Mesenchymal stem cell (in vitro differentiated cells and primary cell): ENCODE data around the gene NUP54.
A peak's percentile ranks its signal among the peaks of the same experiment; 100 is the strongest.

Experiments used
- DNase-seq: peaks from one replicate; pipeline ENCODE4 v3.0.0-alpha.2; 2013
- H2AFZ ChIP-seq: one replicate; pipeline ENCODE4 v1.6.1; 2013; ENCODE audit warnings: low read depth, mild to moderate bottlenecking, control low read depth, inconsistent platforms, low read length, moderate library complexity
- H2AK5ac ChIP-seq: 2 replicates; pipeline ENCODE4 v1.6.1; 2013; ENCODE audit warnings: low read length, moderate library complexity, mild to moderate bottlenecking, inconsistent platforms; ENCODE audit not compliant: severe bottlenecking
- H2BK120ac ChIP-seq: one replicate; pipeline ENCODE4 v1.6.1; 2013; ENCODE audit warnings: low read depth, mild to moderate bottlenecking, inconsistent platforms, low read length, moderate library complexity
- H2BK12ac ChIP-seq, 2 experiments: one replicate each; pipeline ENCODE4 v1.6.1; 2013; ENCODE audit warnings: inconsistent platforms in 2 of 2, low read length in 2 of 2, mild to moderate bottlenecking in 2 of 2, moderate library complexity in 2 of 2, control low read depth in 1 of 2
- H2BK15ac ChIP-seq: one replicate; pipeline ENCODE4 v1.6.1; 2013; ENCODE audit warnings: mild to moderate bottlenecking, low read depth, inconsistent platforms; ENCODE audit not compliant: poor library complexity, severe bottlenecking
- H2BK5ac ChIP-seq: 2 replicates; pipeline ENCODE4 v1.6.1; 2013; ENCODE audit warnings: low read depth, mild to moderate bottlenecking, low read length, control low read depth, inconsistent platforms; ENCODE audit not compliant: poor library complexity, severe bottlenecking
- H3K14ac ChIP-seq, 2 experiments: one replicate each; pipeline ENCODE4 v1.6.1; 2013; ENCODE audit warnings: inconsistent platforms in 2 of 2, low read length in 2 of 2, control low read depth in 1 of 2, mild to moderate bottlenecking in 1 of 2, moderate library complexity in 1 of 2
- H3K18ac ChIP-seq, 2 experiments: one replicate each; pipeline ENCODE4 v1.6.1; 2013; ENCODE audit warnings: inconsistent platforms in 2 of 2, low read length in 2 of 2, control low read depth in 1 of 2, low read depth in 1 of 2, mild to moderate bottlenecking in 1 of 2
- H3K23ac ChIP-seq, 2 experiments: one replicate each; pipeline ENCODE4 v1.6.1; 2013; ENCODE audit warnings: inconsistent platforms in 2 of 2, low read length in 2 of 2, mild to moderate bottlenecking in 2 of 2, moderate library complexity in 2 of 2, control low read depth in 1 of 2
- H3K27ac ChIP-seq: 2 replicates; pipeline ENCODE4 v1.5.1; 2013; ENCODE audit warnings: mild to moderate bottlenecking, moderate library complexity, low read length, control low read depth, inconsistent platforms; ENCODE audit not compliant: poor library complexity, severe bottlenecking
- H3K27me3 ChIP-seq, 2 experiments: 2 replicates each; pipeline versions ENCODE4 v1.6.1 to v1.7.0; 2013; ENCODE audit warnings: low read length in 2 of 2, mild to moderate bottlenecking in 2 of 2, moderate library complexity in 2 of 2, control low read depth in 1 of 2, inconsistent platforms in 1 of 2; ENCODE audit not compliant: control insufficient read depth in 1 of 2, insufficient read depth in 1 of 2
- H3K36me3 ChIP-seq, 2 experiments: 2 replicates each; pipeline versions ENCODE4 v1.6.1 to v1.7.0; 2013; ENCODE audit warnings: low read length in 2 of 2, control low read depth in 1 of 2, inconsistent platforms in 1 of 2, low read depth in 1 of 2, mild to moderate bottlenecking in 1 of 2; ENCODE audit not compliant: insufficient read depth in 2 of 2, control insufficient read depth in 1 of 2
- H3K4ac ChIP-seq, 2 experiments: one replicate each; pipeline ENCODE4 v1.6.1; 2013; ENCODE audit warnings: inconsistent platforms in 2 of 2, low read length in 2 of 2, mild to moderate bottlenecking in 2 of 2, moderate library complexity in 2 of 2, control low read depth in 1 of 2, low read depth in 1 of 2
- H3K4me1 ChIP-seq: 2 replicates; pipeline ENCODE4 v1.6.1; 2013; ENCODE audit warnings: low read depth, low read length, control low read depth; ENCODE audit not compliant: control insufficient read depth, insufficient read depth
- H3K4me2 ChIP-seq: 2 replicates; pipeline ENCODE4 v1.6.1; 2013; ENCODE audit warnings: low read length, mild to moderate bottlenecking, inconsistent platforms; ENCODE audit not compliant: poor library complexity, severe bottlenecking
- H3K4me3 ChIP-seq, 2 experiments: 2 replicates each; pipeline versions ENCODE4 v1.5.1 to v1.7.0; 2013; ENCODE audit warnings: low read length in 2 of 2, mild to moderate bottlenecking in 2 of 2, control low read depth in 1 of 2, low read depth in 1 of 2; ENCODE audit not compliant: insufficient read depth in 1 of 2
- H3K79me1 ChIP-seq: replicated peaks from 2 replicates; pipeline ENCODE4 v1.6.1; 2013; ENCODE audit warnings: mild to moderate bottlenecking, control low read depth, low read length, inconsistent platforms; ENCODE audit not compliant: poor library complexity, severe bottlenecking
- H3K9ac ChIP-seq: 2 replicates; pipeline ENCODE4 v1.7.0; 2013; ENCODE audit warnings: mild to moderate bottlenecking, low read length, moderate library complexity
- H3K9me3 ChIP-seq: 2 replicates; pipeline ENCODE4 v1.7.0; 2013; ENCODE audit warnings: mild to moderate bottlenecking, low read length; ENCODE audit not compliant: control insufficient read depth
- H4K8ac ChIP-seq: one replicate; pipeline ENCODE4 v1.6.1; 2013; ENCODE audit warnings: inconsistent platforms, mild to moderate bottlenecking, low read length, moderate library complexity
- H4K91ac ChIP-seq: one replicate; pipeline ENCODE4 v1.6.1; 2013; ENCODE audit warnings: mild to moderate bottlenecking, low read length, inconsistent platforms
- WGBS: methylation state at CpG from one replicate; pipeline ENCODE4 v1.1.7; 2013; ENCODE audit warnings: mixed read lengths; 5-methylcytosine and 5-hydroxymethylcytosine counted together

The NUP54 gene

GRCh38 chr4:76194325-76194724 lies 46.1 kb upstream of the NUP54 start:
- H3K4me3 ChIP-seq, result no peak overlapping the region
- H3K79me1 ChIP-seq, result peaks cover 42% of the 10 kb centered on the region
- no peak overlapping the region for H3K4ac ChIP-seq
- H2BK120ac ChIP-seq, result no peak overlapping the region
- H2BK5ac ChIP-seq, result no peak overlapping the region
- peaks cover 14% of the 10 kb centered on the region for H3K4me1 ChIP-seq
- H3K18ac ChIP-seq, result no peak overlapping the region
- H3K9ac ChIP-seq, result peak overlapping the region; percentile 75
- no peak overlapping the region for H2AK5ac ChIP-seq
- H3K9me3 ChIP-seq, result peaks cover 18% of the 10 kb centered on the region
- H2BK15ac ChIP-seq, result no peak overlapping the region
- H3K27ac ChIP-seq, result no peak overlapping the region
- H3K14ac ChIP-seq, result no peak overlapping the region
- no peak overlapping the region for H4K91ac ChIP-seq
- WGBS, result 36% methylated on average over 1 of the region's 2 CpGs
- H4K8ac ChIP-seq, result no peak overlapping the region
- no peak overlapping the region for H2BK12ac ChIP-seq
- no peak overlapping the region for H2AFZ ChIP-seq
- peak; percentile 94 for DNase-seq
- H3K36me3 ChIP-seq, result peaks cover 21 to 55% of the 10 kb centered on the region in 2 experiments
- no peak overlapping the region for H3K23ac ChIP-seq
- H3K4me2 ChIP-seq, result no peak overlapping the region
- no peaks in the 10 kb centered on the region for H3K27me3 ChIP-seq

DNA sequence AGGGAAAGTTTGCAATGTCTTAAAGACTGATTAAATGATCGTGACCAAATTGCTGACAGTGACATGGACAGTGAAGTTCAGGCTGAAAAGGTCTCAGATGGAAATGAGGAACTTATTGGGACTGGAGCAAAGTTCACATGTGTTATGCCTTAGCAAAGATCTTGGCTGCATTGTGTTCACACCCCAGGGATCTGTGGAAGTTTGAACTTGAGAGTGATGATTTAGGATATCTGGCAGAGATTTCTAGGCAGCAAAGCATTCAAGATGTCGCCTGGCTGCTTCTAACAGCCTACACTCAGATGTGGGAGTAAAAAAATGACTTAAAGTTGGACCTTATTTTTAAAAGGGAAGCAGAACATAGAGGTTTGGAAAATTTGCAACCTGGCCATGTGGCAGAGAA lies 44.0 kb upstream of the NUP54 start:
- no peak overlapping the region for H2BK5ac ChIP-seq
- peaks cover 48% of the 10 kb centered on the region for H3K79me1 ChIP-seq
- no peak overlapping the region for H3K14ac ChIP-seq
- no peak overlapping the region for H3K27ac ChIP-seq
- H3K4me2 ChIP-seq, result no peak overlapping the region
- no peak overlapping the region for H3K9ac ChIP-seq
- H3K27me3 ChIP-seq, result no peaks in the 10 kb centered on the region
- H2BK12ac ChIP-seq, result no peak overlapping the region
- no peak overlapping the region for H2BK15ac ChIP-seq
- no peak overlapping the region for H2AK5ac ChIP-seq
- H3K4ac ChIP-seq, result no peak overlapping the region
- peak overlapping the region in 1 of 2 experiments; percentile 61 for H3K4me3 ChIP-seq
- no peak overlapping the region for H3K18ac ChIP-seq
- H4K91ac ChIP-seq, result no peak overlapping the region
- peaks cover 5% of the 10 kb centered on the region for H3K4me1 ChIP-seq
- no peak overlapping the region for H3K23ac ChIP-seq
- H3K36me3 ChIP-seq, result peaks cover 21 to 68% of the 10 kb centered on the region in 2 experiments
- H2BK120ac ChIP-seq, result no peak overlapping the region
- H3K9me3 ChIP-seq, result peaks cover 18% of the 10 kb centered on the region
- WGBS, result over 99% methylated on average over 2 of the region's 2 CpGs
- H2AFZ ChIP-seq, result no peak overlapping the region
- no peak for DNase-seq
- H4K8ac ChIP-seq, result no peak overlapping the region

DNA sequence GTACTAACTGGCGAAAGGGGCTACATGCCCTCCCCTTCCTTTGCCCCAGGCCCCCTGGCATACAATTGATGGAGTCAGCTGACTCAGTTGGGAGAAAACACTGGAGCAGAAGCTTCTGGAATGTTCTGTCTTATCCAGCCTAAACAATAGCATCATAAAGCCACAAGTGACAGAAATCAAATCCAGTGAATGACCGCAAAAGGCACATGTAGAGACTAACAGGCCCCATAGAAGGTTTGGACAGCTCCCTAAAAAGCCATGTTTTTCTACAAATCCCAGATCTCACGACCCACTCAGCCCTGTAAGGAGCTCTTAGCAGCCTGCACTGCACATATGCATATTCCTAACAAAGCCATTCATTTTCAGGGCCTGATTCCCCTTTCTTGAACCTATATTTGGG lies 40.4 kb upstream of the NUP54 start:
- H3K18ac ChIP-seq, result no peak overlapping the region
- H3K23ac ChIP-seq, result no peak overlapping the region
- no peak overlapping the region for H2AK5ac ChIP-seq
- no peaks in the 10 kb centered on the region for H3K4me1 ChIP-seq
- no peak overlapping the region for H4K8ac ChIP-seq
- no peaks in the 10 kb centered on the region for H3K27me3 ChIP-seq
- H3K9me3 ChIP-seq, result peaks cover 15% of the 10 kb centered on the region
- H3K4ac ChIP-seq, result no peak overlapping the region
- peaks cover 44% of the 10 kb centered on the region for H3K79me1 ChIP-seq
- H2BK5ac ChIP-seq, result no peak overlapping the region
- no peak overlapping the region for H3K9ac ChIP-seq
- 97% methylated on average over 3 of the region's 3 CpGs for WGBS
- H3K4me3 ChIP-seq, result no peak overlapping the region
- no peak overlapping the region for H2AFZ ChIP-seq
- no peak overlapping the region for H3K4me2 ChIP-seq
- H2BK15ac ChIP-seq, result no peak overlapping the region
- peaks cover 18 to 78% of the 10 kb centered on the region in 2 experiments for H3K36me3 ChIP-seq
- H3K14ac ChIP-seq, result no peak overlapping the region
- H2BK12ac ChIP-seq, result no peak overlapping the region
- no peak overlapping the region for H2BK120ac ChIP-seq
- DNase-seq, result no peak
- H4K91ac ChIP-seq, result no peak overlapping the region
- no peak overlapping the region for H3K27ac ChIP-seq

- H3K27ac ChIP-seq, result no peak overlapping the region
- no peak overlapping the region for H3K4ac ChIP-seq
- no peak overlapping the region for H3K4me3 ChIP-seq
- no peak overlapping the region for H3K18ac ChIP-seq
- H3K14ac ChIP-seq, result no peak overlapping the region
- no peak for DNase-seq
- H2BK12ac ChIP-seq, result no peak overlapping the region
- H3K36me3 ChIP-seq, result peaks cover 16 to 78% of the 10 kb centered on the region in 2 experiments
- H2BK5ac ChIP-seq, result no peak overlapping the region
- H3K4me2 ChIP-seq, result no peak overlapping the region
- H3K9ac ChIP-seq, result no peak overlapping the region
- H4K91ac ChIP-seq, result no peak overlapping the region
- no peak overlapping the region for H2BK15ac ChIP-seq
- peaks cover 45% of the 10 kb centered on the region for H3K79me1 ChIP-seq
- H3K4me1 ChIP-seq, result no peaks in the 10 kb centered on the region
- no peaks in the 10 kb centered on the region for H3K27me3 ChIP-seq
- H2BK120ac ChIP-seq, result no peak overlapping the region
- H3K23ac ChIP-seq, result no peak overlapping the region
- H3K9me3 ChIP-seq, result peaks cover 11% of the 10 kb centered on the region
- H4K8ac ChIP-seq, result no peak overlapping the region
- no peak overlapping the region for H2AK5ac ChIP-seq
- H2AFZ ChIP-seq, result no peak overlapping the region
Observed at GRCh38 chr4:76188149-76188548, 40.0 kb upstream of the NUP54 start.
